ENCODE data around the gene LONRF2. TPM values are rescaled to one million over a fixed set of nuclear protein-coding genes. Genes with fewer than 3 reads are reported as not detected.

The LONRF2 gene
- total RNA-seq, 1 experiment from 2014 or later = not detected

GRCh38 chr2:100272841-100273329 is 49.4 kb downstream of the LONRF2 start:
- Mint-ChIP-seq H3K27ac (ENCODE audit: unreplicated experiment) (no peak overlapping the region), H3K9me3 (ENCODE audit: unreplicated experiment) (no peaks in the 10 kb centered on the region), H3K4me3 (ENCODE audit: unreplicated experiment) (no peak overlapping the region), H3K36me3 (ENCODE audit: insufficient read depth, unreplicated experiment) (no peaks in the 10 kb centered on the region), H3K27me3 (ENCODE audit: insufficient read depth, unreplicated experiment) (peaks cover 6% of the 10 kb centered on the region), H3K4me1 (ENCODE audit: low read depth, unreplicated experiment) (no peaks in the 10 kb centered on the region)
- Histone ChIP-seq H3K27me3 (replicated peaks; ENCODE audit: control insufficient read depth, insufficient read depth, low read length) (no peaks in the 10 kb centered on the region), H3K4me1 (no peaks in the 10 kb centered on the region), H3K4me3 (ENCODE audit: low read depth, low read length) (no peak overlapping the region), H3K9me3 (no peaks in the 10 kb centered on the region), H3K36me3 (ENCODE audit: control insufficient read depth, insufficient read depth, low read length) (no peaks in the 10 kb centered on the region)
- DNase-seq = no peak
- no TSS peak for BruUV-seq (replicated peaks)
- intact Hi-C loops (cut with micrococcal nuclease; ENCODE audit: unreplicated experiment) = no loop called here
- CTCF ChIA-PET = no interaction called here
- POLR2A ChIA-PET = no interaction called here
- TF ChIP-seq CTCF (IDR thresholded peaks at IDR 0.05; ENCODE audit: insufficient read depth in 1 of 2, low read depth in 1 of 2, low read length in 1 of 2, severe bottlenecking in 1 of 2, unreplicated experiment in 1 of 2) = no peak

GRCh38 chr2:100271210-100271609 is 51.1 kb downstream of the LONRF2 start:
- Histone ChIP-seq H3K4me3 (ENCODE audit: low read depth, low read length) (no peak overlapping the region), H3K9me3 (no peaks in the 10 kb centered on the region), H3K4me1 (no peaks in the 10 kb centered on the region), H3K27me3 (replicated peaks; ENCODE audit: control insufficient read depth, insufficient read depth, low read length) (no peaks in the 10 kb centered on the region), H3K36me3 (ENCODE audit: control insufficient read depth, insufficient read depth, low read length) (no peaks in the 10 kb centered on the region)
- Mint-ChIP-seq H3K9me3 (ENCODE audit: unreplicated experiment) (no peaks in the 10 kb centered on the region), H3K4me3 (ENCODE audit: unreplicated experiment) (no peak overlapping the region), H3K27ac (ENCODE audit: unreplicated experiment) (no peak overlapping the region), H3K4me1 (ENCODE audit: low read depth, unreplicated experiment) (no peaks in the 10 kb centered on the region), H3K27me3 (ENCODE audit: insufficient read depth, unreplicated experiment) (peaks cover 12% of the 10 kb centered on the region), H3K36me3 (ENCODE audit: insufficient read depth, unreplicated experiment) (no peaks in the 10 kb centered on the region)
- no TSS peak for BruUV-seq (replicated peaks)
- ChIA-PET POLR2A (no interaction called here), CTCF (interaction anchor here (1.4 kb wide), 1 partner anchor 8 kb away, joined by 4 read pairs; no protein-coding TSS in a partner anchor)
- DNase-seq = no peak
- TF ChIP-seq CTCF (IDR thresholded peaks at IDR 0.05; ENCODE audit: insufficient read depth in 1 of 2, low read depth in 1 of 2, low read length in 1 of 2, severe bottlenecking in 1 of 2, unreplicated experiment in 1 of 2) = no peak
- intact Hi-C loops (cut with micrococcal nuclease; ENCODE audit: unreplicated experiment) = no loop called here

DNA sequence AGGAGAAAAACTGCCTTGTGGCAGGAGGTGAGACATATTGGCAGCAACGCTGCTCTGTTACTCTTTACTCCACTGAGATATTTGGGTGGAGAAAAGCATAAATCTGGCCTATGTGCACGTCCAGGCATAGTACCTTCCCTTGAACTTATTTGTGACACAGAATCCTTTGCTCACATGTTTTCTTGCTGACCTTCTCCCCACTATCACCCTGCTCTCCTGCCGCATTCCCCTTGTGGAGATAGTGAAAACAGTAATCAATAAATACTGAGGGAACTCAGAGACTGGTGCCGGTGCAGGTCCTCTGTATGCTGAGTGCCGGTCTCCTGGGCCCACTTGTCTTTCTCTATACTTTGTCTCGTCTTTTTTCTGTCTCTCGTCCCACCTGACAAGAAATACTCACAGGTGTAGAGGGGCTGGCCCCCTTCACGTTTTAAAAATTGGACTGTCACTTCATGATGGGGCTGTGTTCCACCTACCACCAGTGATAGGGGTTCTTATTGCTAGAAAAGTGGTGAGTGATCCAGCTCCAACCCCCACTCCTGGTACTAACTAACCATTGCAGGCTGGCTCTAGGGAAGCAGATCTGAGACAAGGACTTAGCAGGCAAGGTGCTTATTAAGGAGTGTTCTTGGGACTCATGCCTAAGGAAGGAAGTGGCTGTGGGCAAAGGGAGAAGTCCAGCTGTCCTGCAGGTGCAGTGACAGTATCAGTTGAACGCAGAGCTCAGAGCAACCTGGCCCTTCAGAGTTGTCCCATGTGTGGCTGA is 51.7 kb downstream of the LONRF2 start:
- Histone ChIP-seq H3K27me3 (replicated peaks; ENCODE audit: control insufficient read depth, insufficient read depth, low read length) (no peaks in the 10 kb centered on the region; the same call in 1 of the 2 replicates), H3K4me3 (ENCODE audit: low read depth, low read length) (no peak overlapping the region), H3K9me3 (no peaks in the 10 kb centered on the region), H3K4me1 (no peaks in the 10 kb centered on the region), H3K36me3 (ENCODE audit: control insufficient read depth, insufficient read depth, low read length) (no peaks in the 10 kb centered on the region)
- Mint-ChIP-seq H3K4me1 (ENCODE audit: low read depth, unreplicated experiment) (no peaks in the 10 kb centered on the region), H3K27ac (ENCODE audit: unreplicated experiment) (no peak overlapping the region), H3K9me3 (ENCODE audit: unreplicated experiment) (no peaks in the 10 kb centered on the region), H3K36me3 (ENCODE audit: insufficient read depth, unreplicated experiment) (no peaks in the 10 kb centered on the region), H3K4me3 (ENCODE audit: unreplicated experiment) (no peak overlapping the region), H3K27me3 (ENCODE audit: insufficient read depth, unreplicated experiment) (peaks cover 14% of the 10 kb centered on the region)
- POLR2A ChIA-PET = no interaction called here
- TF ChIP-seq CTCF (IDR thresholded peaks at IDR 0.05; ENCODE audit: insufficient read depth in 1 of 2, low read depth in 1 of 2, low read length in 1 of 2, severe bottlenecking in 1 of 2, unreplicated experiment in 1 of 2) = no peak
- intact Hi-C loops (cut with micrococcal nuclease; ENCODE audit: unreplicated experiment) = no loop called here
- no peak for DNase-seq
- BruUV-seq (replicated peaks) = no TSS peak
- CTCF ChIA-PET = interaction anchor here (1.4 kb wide), 1 partner anchor 8 kb away, joined by 4 read pairs; no protein-coding TSS in a partner anchor
